NCI-H1417 (cell line): ENCODE measurements around the gene CASZ1.

ENCODE experiments used
- DNase-seq, 3 experiments: peaks; one replicate each; lab custom pipeline; 2025; lab: John Stamatoyannopoulos, UW

CASZ1 gene

GRCh38 chr1:10705953-10706352, 90.5 kb downstream of the CASZ1 start:
- no peak for DNase-seq

GRCh38 chr1:10704368-10704882, 92.0 kb downstream of the CASZ1 start:
- DNase-seq: no peak

GRCh38 chr1:10703702-10704101, 92.7 kb downstream of the CASZ1 start:
- DNase-seq: no peak

GRCh38 chr1:10701145-10701544, 95.3 kb downstream of the CASZ1 start:
- DNase-seq: peak; percentile 36 to 74 (median 68)

GRCh38 chr1:10699470-10699835, 97.0 kb downstream of the CASZ1 start:
- no peak for DNase-seq

GRCh38 chr1:10698726-10699469, 97.5 kb downstream of the CASZ1 start:
- DNase-seq: no peak

GRCh38 chr1:10697621-10698160, 98.8 kb downstream of the CASZ1 start:
- no peak for DNase-seq

- no peak for DNase-seq
Measured at GRCh38 chr1:10696977-10697376, 99.5 kb downstream of the CASZ1 start.

- DNase-seq: peak; percentile 84 to 89 (median 85)
Measured at GRCh38 chr1:10694633-10695627, 101.5 kb downstream of the CASZ1 start.

- DNase-seq: peak in 2 of 3 experiments; percentile 80 to 85
Measured at GRCh38 chr1:10694274-10694632, 102.2 kb downstream of the CASZ1 start.

GRCh38 chr1:10693497-10694273, 102.8 kb downstream of the CASZ1 start:
- DNase-seq: peak in 2 of 3 experiments; percentile 64

GRCh38 chr1:10693152-10693496, 103.3 kb downstream of the CASZ1 start:
- no peak for DNase-seq

- DNase-seq: peak; percentile 13 to 56 (median 16)
Measured at GRCh38 chr1:10692401-10693021, 103.9 kb downstream of the CASZ1 start.

GRCh38 chr1:10691740-10692125, 104.7 kb downstream of the CASZ1 start:
- no peak for DNase-seq

GRCh38 chr1:10691075-10691739, 105.2 kb downstream of the CASZ1 start:
- DNase-seq: no peak

GRCh38 chr1:10690484-10690883, 106.0 kb downstream of the CASZ1 start:
- DNase-seq: no peak

GRCh38 chr1:10688409-10688786, 108.0 kb downstream of the CASZ1 start:
- no peak for DNase-seq

- DNase-seq: peak in 2 of 3 experiments; percentile 24 to 31
Measured at GRCh38 chr1:10687782-10688408, 108.6 kb downstream of the CASZ1 start.

GRCh38 chr1:10687251-10687651, 109.2 kb downstream of the CASZ1 start:
- DNase-seq: peak in 2 of 3 experiments; percentile 65 to 73

- peak in 2 of 3 experiments; percentile 81 to 96 for DNase-seq
Measured at GRCh38 chr1:10686404-10687040, 109.9 kb downstream of the CASZ1 start.
